Liver (tissue), 9 donors: ENCODE measurements around the gene CCDC97. TPM values are rescaled to one million over a fixed set of nuclear protein-coding genes. Genes with fewer than 3 reads are reported as not detected.

Experiments used
- DNase-seq: peaks from one replicate; pipeline ENCODE4 v3.0.0-alpha.2; 2017; ENCODE audit warnings: low spot score
- H3K27ac ChIP-seq, 2 donors: one replicate each; pipeline ENCODE4 v1.7.0; 2013; ENCODE audit warnings: inconsistent platforms in 2 of 2, low read length in 2 of 2, control low read depth in 1 of 2, low read depth in 1 of 2, mild to moderate bottlenecking in 1 of 2
- H3K27me3 ChIP-seq, 4 donors: one replicate each; pipeline versions ENCODE4 v1.6.1 to v1.7.0; 2013; ENCODE audit warnings: low read length in 3 of 4, inconsistent platforms in 1 of 4, mild to moderate bottlenecking in 1 of 4, moderate library complexity in 1 of 4; ENCODE audit not compliant: control insufficient read depth in 4 of 4, insufficient read depth in 4 of 4
- H3K36me3 ChIP-seq, 4 donors: one replicate each; pipeline versions ENCODE4 v1.6.1 to v1.7.0; 2013; ENCODE audit warnings: low read length in 3 of 4, mild to moderate bottlenecking in 3 of 4, low read depth in 1 of 4, moderate library complexity in 1 of 4; ENCODE audit not compliant: control insufficient read depth in 4 of 4, insufficient read depth in 3 of 4
- H3K4me1 ChIP-seq, 4 donors: one replicate each; pipeline versions ENCODE4 v1.6.1 to v1.7.0; 2013; ENCODE audit warnings: low read length in 3 of 4, mild to moderate bottlenecking in 3 of 4, moderate library complexity in 1 of 4; ENCODE audit not compliant: control insufficient read depth in 4 of 4, insufficient read depth in 4 of 4
- H3K4me3 ChIP-seq, 3 donors: one replicate each; pipeline versions ENCODE4 v1.6.1 to v1.7.0; 2013; ENCODE audit warnings: low read length in 3 of 3, control low read depth in 1 of 3, low read depth in 1 of 3, mild to moderate bottlenecking in 1 of 3
- H3K9ac ChIP-seq, 2 donors: one replicate each; pipeline ENCODE4 v1.7.0; 2013; ENCODE audit warnings: low read length in 2 of 2, mild to moderate bottlenecking in 2 of 2, moderate library complexity in 2 of 2, control low read depth in 1 of 2, low read depth in 1 of 2
- H3K9me3 ChIP-seq, 4 donors: one replicate each; pipeline versions ENCODE4 v1.6.1 to v1.7.0; 2013; ENCODE audit warnings: low read length in 3 of 4; ENCODE audit not compliant: control insufficient read depth in 4 of 4
- ATF3 ChIP-seq: IDR thresholded peaks from 2 replicates; pipeline ENCODE4 v1.6.1; 2016; ENCODE audit warnings: antibody characterized with exemption
- CTCF ChIP-seq: fragments of 150-350 bp; IDR thresholded peaks from 2 replicates; pipeline ENCODE4 v1.5.1; 2017; ENCODE audit warnings: improper control_type of control experiment, low read depth, low read length; ENCODE audit not compliant: missing input control
- EGR1 ChIP-seq, 2 donors: IDR thresholded peaks; 2 replicates each; pipeline ENCODE4 v1.6.1; 2016 to 2018; ENCODE audit warnings: antibody characterized with exemption in 2 of 2, low read depth in 2 of 2
- FOXA1 ChIP-seq: IDR thresholded peaks from 2 replicates; pipeline ENCODE4 v1.6.1; 2016; ENCODE audit warnings: antibody characterized with exemption
- FOXA2 ChIP-seq: IDR thresholded peaks from 2 replicates; pipeline ENCODE4 v1.6.1; 2016; ENCODE audit warnings: antibody characterized with exemption
- HNF4G ChIP-seq: IDR thresholded peaks from 2 replicates; pipeline ENCODE4 v1.6.1; 2016; ENCODE audit warnings: antibody characterized with exemption
- JUND ChIP-seq, 2 donors: IDR thresholded peaks; 2 replicates each; pipeline ENCODE4 v1.6.1; 2016; ENCODE audit warnings: antibody characterized with exemption in 2 of 2
- MAX ChIP-seq: IDR thresholded peaks from 2 replicates; pipeline ENCODE4 v1.6.1; 2016; ENCODE audit warnings: antibody characterized with exemption
- NR2F2 ChIP-seq: IDR thresholded peaks from 2 replicates; pipeline ENCODE4 v1.6.1; 2016; ENCODE audit warnings: antibody characterized with exemption
- RAD21 ChIP-seq, 2 donors: IDR thresholded peaks; 2 replicates each; pipeline ENCODE4 v1.6.1; 2016; ENCODE audit warnings: antibody characterized with exemption in 2 of 2, mild to moderate bottlenecking in 2 of 2
- REST ChIP-seq: IDR thresholded peaks from 2 replicates; pipeline ENCODE4 v1.6.1; 2016; ENCODE audit warnings: antibody characterized with exemption, mild to moderate bottlenecking
- TAF1 ChIP-seq: conservative IDR thresholded peaks from 2 replicates; pipeline ENCODE4 v1.6.1; 2016; ENCODE audit warnings: antibody characterized with exemption, mild to moderate bottlenecking
- YY1 ChIP-seq: IDR thresholded peaks from 2 replicates; pipeline ENCODE4 v1.6.1; 2016; ENCODE audit warnings: antibody characterized with exemption, mild to moderate bottlenecking
- ZBTB33 ChIP-seq: IDR thresholded peaks from 2 replicates; pipeline ENCODE4 v1.6.1; 2016; ENCODE audit warnings: antibody characterized with exemption
- WGBS: extraction: QIAGEN DNeasy Blood & Tissue Kit; methylation state at CpG from one replicate; pipeline ENCODE4 v1.1.7; 2013; 5-methylcytosine and 5-hydroxymethylcytosine counted together
- polyA plus RNA-seq, 2 donors: library from polyadenylated mRNA; stranded (reverse) in 1 of 2; unstranded in 1 of 2; fragments of 200-250 nt in 1 of 2; fragments of >200 nt in 1 of 2; fragmentation: Nextera tagmentation in 1 of 2; extraction: Ambion mirVana in 1 of 2; gene quantifications; one replicate each; pipeline versions ENCODE4 v1.2.1 to v1.2.3, GENCODE V29; 2013 to 2015
- total RNA-seq, 2 donors: library from RNA; depleted of rRNA; stranded (reverse); fragments of >200 nt; gene quantifications; one replicate each; pipeline ENCODE4 v1.2.3, GENCODE V29; 2014
- donor health status: healthy.
- donor health status: healthy.
- donor health status: healthy.
- donor health status: healthy.
- donor health status: healthy.

Gene CCDC97
- total and polyA plus RNA-seq, 4 donors = 3.8 to 5.7 (median 5.3) TPM

GRCh38 chr19:41328842-41329225 lies 18.9 kb downstream of the CCDC97 start (continued):
- TF ChIP-seq CTCF = no peak

GRCh38 chr19:41330481-41330880 lies 20.5 kb downstream of the CCDC97 start:
- Histone ChIP-seq H3K27me3 (no peaks in the 10 kb centered on the region), H3K36me3 (peaks cover 0 to 4% (median 0%) of the 10 kb centered on the region in 4 donors), H3K9ac (no peak overlapping the region), H3K9me3 (no peaks in the 10 kb centered on the region), H3K4me3 (no peak overlapping the region), H3K4me1 (peaks cover 7 to 31% (median 11%) of the 10 kb centered on the region in 4 donors), H3K27ac (no peak overlapping the region)
- WGBS = 78% methylated on average over 4 of the region's 4 CpGs
- DNase-seq = no peak
- TF ChIP-seq EGR1 (IDR thresholded peaks at IDR 0.05; ENCODE audit: low read depth in 2 of 2) = no peak
- TF ChIP-seq MAX = no peak
- no peak for TF ChIP-seq JUND (IDR thresholded peaks at IDR 0.05)
- no peak for TF ChIP-seq RAD21 (IDR thresholded peaks at IDR 0.05)
- no peak for TF ChIP-seq REST
- TF ChIP-seq HNF4G = no peak
- no peak for TF ChIP-seq FOXA2
- TF ChIP-seq CTCF = no peak
- TF ChIP-seq YY1 = no peak
- TF ChIP-seq ATF3 = no peak
- no peak for TF ChIP-seq FOXA1
- no peak for TF ChIP-seq ZBTB33
- no peak for TF ChIP-seq TAF1
- no peak for TF ChIP-seq NR2F2
